Retinal pigment epithelial cell (primary cell): ENCODE measurements around the gene CHAC1.

Source experiments
- DNase-seq: peaks from one replicate; pipeline ENCODE4 v3.0.0-alpha.2; 2010; ENCODE audit warnings: low read depth
- H3K4me3 ChIP-seq: 2 replicates; pipeline ENCODE4 v1.5.1; 2011; ENCODE audit warnings: mild to moderate bottlenecking, low read length, control low read depth, moderate library complexity
- CTCF ChIP-seq: conservative IDR thresholded peaks from 2 replicates; pipeline ENCODE4 v1.5.1; 2011; ENCODE audit warnings: low read depth, low read length, control low read depth, inconsistent platforms

CHAC1 gene

GRCh38 chr15:40941068-40941527, 12.2 kb upstream of the CHAC1 start:
- DNase-seq: no peak
- H3K4me3 ChIP-seq: peak overlapping the region; percentile 45
- no peak for TF ChIP-seq CTCF

GRCh38 chr15:40941528-40942336, 11.5 kb upstream of the CHAC1 start:
- no peak for TF ChIP-seq CTCF
- H3K4me3 ChIP-seq: peak overlapping the region; percentile 58
- no peak for DNase-seq

- TF ChIP-seq CTCF: no peak
- H3K4me3 ChIP-seq: peak overlapping the region; percentile 58
- no peak for DNase-seq
Observed at GRCh38 chr15:40942337-40942854, 10.9 kb upstream of the CHAC1 start.

GRCh38 chr15:40942878-40943277, 10.4 kb upstream of the CHAC1 start:
- no peak for DNase-seq
- no peak for TF ChIP-seq CTCF
- H3K4me3 ChIP-seq: no peak overlapping the region

- no peak overlapping the region for H3K4me3 ChIP-seq
Observed at GRCh38 chr15:40943764-40944365, 9.4 kb upstream of the CHAC1 start.

GRCh38 chr15:40944510-40945296, 8.6 kb upstream of the CHAC1 start:
- no peak for TF ChIP-seq CTCF
- DNase-seq: no peak
- no peak overlapping the region for H3K4me3 ChIP-seq

More at GRCh38 chr15:40943764-40944365, 9.4 kb upstream of the CHAC1 start:
- DNase-seq: no peak
- no peak for TF ChIP-seq CTCF
